NCI-H526 (cell line): ENCODE measurements around the gene PARN.
"Not testable (repeated sequence)": the region's sequence is repeated elsewhere in the genome, so short reads cannot be mapped to it uniquely, and the experiment has no call there.

Experiments
- DNase-seq, 2 experiments: peaks; one replicate each; lab custom pipeline; 2025; lab: John Stamatoyannopoulos, UW

PARN gene

DNA sequence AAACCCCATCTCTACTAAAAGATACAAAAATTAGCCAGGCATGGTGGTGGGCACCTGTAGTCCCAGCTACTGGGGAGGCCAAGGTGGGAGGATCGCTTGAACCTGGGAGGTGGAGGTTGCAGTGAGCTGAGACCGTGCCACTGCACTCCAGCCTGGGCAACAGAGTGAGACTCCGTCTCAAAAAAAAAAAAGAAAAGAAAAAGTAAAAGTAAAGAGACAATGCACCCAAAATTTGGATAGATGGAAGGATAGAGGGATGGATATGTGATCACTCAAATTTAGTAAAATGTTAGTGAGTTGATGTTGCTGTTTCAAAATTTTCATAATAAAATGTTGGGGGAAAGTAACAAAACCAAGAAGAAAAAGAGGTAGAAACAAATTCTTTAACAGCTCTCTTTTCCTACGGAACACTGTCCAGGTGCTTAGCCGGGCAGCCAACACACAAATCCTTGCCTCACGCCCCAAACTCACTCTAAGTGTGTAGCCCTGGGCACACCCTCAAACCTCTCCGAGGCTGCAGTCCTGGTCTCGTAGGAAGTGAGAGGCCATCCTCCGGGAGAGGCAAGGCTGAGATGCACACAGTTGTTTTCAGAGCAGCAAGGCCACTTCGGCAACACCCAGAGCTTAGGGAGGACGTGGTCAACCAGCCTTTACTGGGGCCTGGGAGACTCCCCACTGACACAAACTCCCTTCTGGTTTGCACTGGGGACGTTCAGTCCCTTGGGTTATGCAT lies 228.9 kb downstream of the PARN start:
- not testable (repeated sequence) for DNase-seq

DNA sequence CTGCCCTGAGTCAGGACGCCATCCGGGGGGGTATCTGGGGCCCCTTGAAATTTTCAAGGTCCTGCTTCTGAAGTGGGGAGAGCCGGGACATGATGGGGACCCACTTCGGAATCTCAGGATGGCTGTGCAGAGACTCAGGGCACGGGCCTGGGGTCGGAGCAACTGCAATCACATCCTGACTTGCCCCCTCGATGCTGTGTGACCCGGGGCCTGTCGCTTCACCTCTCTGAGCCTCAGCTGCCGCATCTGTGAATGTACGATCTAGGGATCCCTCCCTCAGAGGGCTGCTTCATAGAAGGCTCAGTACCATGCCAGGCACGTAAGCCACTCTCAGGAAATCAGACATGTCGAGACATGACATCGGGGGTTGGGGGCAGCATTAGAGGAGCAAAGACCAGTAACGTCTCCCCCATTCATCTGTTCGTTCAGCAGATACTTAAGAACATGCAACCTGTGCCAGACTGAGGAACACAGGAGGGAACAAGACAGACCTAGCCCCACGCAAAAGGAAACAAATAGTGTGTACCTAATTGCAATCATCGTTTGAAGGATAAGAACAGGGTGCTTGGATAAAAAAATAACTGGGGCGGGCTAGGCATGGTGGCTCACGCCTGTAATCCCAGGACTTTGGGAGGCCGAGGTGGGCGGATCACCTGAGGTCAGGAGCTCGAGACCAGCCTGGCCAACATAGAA lies 229.6 kb downstream of the PARN start:
- no peak for DNase-seq

DNA sequence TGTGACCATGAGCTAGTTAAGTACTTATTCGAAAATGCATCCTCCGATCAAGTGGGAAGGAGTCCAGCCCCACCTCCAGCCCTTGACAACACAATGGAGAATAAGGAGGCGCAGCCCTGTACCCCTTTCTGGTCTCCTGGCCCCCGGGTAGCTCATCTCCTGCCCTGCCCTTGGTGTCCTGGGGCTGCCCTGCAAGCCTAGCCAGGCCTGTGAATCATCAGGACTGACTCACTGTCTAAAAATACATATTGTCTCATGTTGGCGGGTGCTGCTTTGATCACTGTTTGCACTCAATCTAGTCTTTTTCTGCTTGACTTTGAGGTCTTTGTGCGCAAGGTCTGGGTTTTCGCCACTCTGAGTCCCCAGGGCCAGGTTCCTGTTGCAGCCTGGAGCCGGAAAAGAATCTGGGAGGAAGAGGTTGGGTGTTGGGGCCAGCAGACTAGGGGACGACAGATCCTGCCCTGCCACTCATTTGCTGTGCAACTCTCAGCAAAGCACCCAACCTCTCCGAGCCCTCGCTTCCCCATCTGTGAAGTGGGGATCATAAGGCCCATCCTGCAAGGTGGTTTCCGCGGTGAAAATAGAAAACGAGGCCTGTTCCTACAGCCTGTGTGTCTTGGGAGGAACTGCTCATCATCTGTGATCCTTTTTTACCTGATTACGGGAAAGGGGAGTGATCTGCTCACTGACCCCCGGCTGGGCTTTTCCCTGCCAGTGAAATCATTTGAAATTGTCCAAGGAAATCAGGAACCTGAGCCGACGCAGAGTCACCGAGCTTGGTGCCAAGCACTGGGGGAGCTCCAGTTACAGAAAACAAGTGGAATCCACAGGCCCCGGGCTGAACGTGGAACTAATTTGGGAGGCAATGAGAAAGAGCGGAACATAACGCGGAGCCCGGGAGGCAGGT lies 230.4 kb downstream of the PARN start:
- DNase-seq = no peak

DNA sequence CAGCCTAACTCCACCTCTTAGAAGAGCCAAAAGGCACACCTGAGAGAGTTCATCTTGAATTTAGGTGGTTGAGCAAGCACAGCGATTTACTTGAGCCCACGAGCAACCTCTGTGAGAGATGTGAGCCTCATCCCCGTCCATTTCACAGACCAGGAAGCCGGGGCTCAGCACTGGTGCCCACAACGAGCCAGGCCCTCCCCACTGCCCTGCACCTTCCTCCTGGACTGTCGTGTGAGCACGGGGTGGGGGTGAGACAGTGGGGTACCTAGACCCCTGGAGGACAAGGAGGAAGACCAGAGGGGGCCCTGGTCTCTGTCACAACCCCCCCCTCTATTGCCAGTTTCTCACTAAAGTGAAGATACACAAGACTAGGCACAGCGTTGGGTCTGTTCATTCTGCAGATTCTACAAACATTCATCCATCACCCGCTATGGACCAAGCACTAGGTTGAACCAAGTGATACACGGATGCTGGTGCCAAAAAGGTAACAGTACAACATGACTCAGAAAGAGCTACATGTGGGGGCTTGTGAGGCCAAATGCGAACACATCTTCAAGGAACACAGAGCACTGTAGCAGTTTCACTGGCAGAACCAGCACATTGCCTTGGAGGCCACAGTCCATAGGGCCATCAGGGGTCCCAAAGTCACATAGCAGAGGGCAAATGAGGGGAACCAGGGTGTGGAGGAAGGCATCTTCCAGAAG lies 231.9 kb downstream of the PARN start:
- DNase-seq = no peak

DNA sequence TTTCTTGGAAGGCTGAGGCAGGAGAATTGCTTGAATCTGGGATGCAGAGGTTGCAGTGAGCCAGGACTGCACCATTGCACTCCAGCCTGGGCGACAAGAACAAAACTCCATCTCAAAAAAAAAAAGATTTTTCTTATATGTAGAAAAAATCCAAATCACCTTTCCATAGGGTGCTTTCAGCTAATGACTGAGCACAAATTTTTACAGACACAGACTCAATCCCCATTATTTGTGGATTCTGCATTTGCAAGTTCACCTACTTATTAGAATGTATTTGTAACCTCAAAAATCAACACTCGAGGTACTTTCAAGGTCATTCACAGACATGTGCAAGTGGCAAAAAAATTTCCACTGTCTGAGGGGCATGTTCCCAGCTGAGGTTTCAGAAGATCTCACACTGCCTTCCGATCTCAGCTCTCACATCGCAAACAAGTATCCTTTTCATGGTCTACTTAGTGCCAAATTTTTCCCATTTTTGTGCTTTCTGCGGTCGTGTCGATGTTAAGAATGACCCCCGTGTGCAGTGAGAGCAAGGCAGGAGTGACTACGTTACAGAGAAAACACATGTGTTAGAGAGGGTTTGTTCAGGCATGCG lies 234.3 kb downstream of the PARN start:
- DNase-seq = not testable (repeated sequence)

DNA sequence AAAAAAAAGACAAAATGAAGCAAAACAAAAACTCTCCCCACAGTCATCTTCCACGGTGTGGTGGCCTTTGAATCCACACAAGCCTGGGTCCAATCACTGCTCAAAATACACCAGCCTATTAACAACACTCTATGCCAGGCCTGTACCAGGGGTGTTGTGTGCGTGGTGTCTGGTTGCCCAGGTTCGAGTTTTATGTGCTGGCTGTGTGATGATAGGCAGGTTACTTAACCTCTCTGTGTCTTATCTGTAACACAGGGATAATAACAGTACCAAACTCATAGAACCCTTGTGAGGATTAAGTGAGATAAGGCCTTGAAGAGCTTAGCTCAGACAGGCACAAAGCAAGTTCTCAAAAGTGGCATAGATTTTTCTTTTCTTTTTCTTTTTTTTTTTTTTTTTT lies 235.2 kb downstream of the PARN start:
- no peak for DNase-seq

DNA sequence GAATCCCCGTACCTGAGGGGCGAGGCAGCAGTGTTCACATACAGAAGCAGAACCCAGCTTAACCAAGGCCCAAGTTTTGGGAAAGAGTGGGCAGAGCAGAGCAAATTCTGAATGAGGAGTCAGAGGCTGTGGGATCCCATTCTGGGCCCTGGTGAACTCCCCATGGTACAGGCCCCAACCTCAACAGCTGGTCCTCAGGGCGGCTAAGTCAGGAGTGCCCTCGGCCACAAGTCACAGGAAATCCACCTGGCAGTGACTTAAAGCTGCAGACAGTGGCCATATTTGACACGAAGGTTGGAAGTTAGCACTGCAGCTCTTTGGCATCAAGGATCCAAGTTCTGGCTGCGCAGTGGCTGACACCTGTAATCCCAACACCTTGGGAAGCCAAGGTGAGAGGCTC lies 237.1 kb downstream of the PARN start:
- no peak for DNase-seq

DNA sequence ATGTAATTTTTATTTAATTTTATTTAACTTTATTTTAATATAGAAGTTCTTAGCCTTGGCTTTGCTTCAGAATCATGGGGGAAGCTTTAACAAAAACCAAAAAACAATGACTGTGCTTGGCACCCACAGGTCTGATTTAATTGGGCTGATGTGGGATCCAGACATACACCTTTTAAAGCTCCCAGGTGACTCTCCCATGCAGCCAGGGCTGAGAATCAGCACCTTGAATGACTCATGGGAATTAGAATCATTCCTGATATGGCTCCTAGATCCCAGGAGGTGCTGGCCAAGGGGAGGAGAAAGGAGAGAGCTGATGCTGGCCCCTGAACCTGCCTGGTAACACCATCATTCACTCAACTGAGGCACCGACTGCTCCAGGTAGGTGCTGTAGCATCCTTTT lies 240.7 kb downstream of the PARN start:
- DNase-seq = no peak

DNA sequence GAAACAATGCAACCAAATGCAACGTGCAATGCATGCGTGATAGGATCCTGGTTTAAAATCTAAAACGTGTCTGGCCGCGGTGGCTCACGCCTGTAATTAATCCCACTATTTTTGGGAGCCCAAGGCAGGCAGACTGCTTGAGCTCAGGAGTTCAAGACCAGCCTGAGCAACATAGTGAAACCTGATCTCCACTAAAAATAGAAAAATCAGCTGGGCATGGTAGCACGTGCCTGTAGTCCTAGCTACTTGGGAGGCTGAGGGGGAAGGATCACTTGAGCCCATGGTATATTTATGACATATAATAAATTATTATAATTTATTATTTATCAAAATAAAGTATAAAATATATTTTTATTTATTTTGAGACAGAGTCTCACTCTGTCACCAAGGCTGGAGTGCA lies 241.8 kb downstream of the PARN start:
- DNase-seq = no peak

DNA sequence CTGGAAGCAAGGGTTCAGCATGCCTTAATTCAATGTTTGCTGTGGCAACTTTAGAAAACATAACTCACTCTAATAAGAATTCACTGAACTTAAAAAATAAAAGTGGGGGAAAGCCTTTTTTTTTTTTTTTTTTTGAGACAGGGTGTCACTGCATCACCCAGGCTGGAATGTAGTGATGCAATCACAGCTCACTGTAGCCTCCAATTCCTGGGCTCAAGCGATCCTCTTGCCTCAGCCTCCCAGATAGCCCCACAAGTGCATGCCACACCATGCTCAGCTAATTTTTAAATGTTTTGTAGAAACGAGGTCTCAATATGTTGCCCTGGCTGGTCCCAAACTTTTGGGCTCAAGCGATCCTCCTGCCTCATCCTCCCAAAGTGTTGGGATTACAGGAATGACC lies 243.9 kb downstream of the PARN start:
- DNase-seq = no peak
